ENCODE measurements around the gene CLK2.

GRCh38 chr1:155304558-155305063 lies 31.3 kb upstream of the CLK2 start:
- TF ChIP-seq CTCF (IDR thresholded peaks at IDR 0.05) (no peak), EZH2 (IDR thresholded peaks at IDR 0.05) (no peak), EZH2phosphoT487 (IDR thresholded peaks at IDR 0.05) (no peak)

All from neural progenitor cell (in vitro differentiated cells).